HG03064 (cell line): ENCODE data around the gene CDK11A.
"Not testable (repeated sequence)": the region's sequence is repeated elsewhere in the genome, so short reads cannot be mapped to it uniquely, and the experiment has no call there.

Source experiments
- ATAC-seq: cut with Tn5 transposase; IDR thresholded peaks from one replicate; pipeline ENCODE4 v1.9.1; 2021; ENCODE audit warnings: low read depth; ENCODE audit not compliant: unreplicated experiment

The CDK11A gene

GRCh38 chr1:1687846-1688245 lies 36.3 kb downstream of the CDK11A start:
- no peak for ATAC-seq

GRCh38 chr1:1684031-1684681 lies 40.0 kb downstream of the CDK11A start:
- ATAC-seq = no peak

DNA sequence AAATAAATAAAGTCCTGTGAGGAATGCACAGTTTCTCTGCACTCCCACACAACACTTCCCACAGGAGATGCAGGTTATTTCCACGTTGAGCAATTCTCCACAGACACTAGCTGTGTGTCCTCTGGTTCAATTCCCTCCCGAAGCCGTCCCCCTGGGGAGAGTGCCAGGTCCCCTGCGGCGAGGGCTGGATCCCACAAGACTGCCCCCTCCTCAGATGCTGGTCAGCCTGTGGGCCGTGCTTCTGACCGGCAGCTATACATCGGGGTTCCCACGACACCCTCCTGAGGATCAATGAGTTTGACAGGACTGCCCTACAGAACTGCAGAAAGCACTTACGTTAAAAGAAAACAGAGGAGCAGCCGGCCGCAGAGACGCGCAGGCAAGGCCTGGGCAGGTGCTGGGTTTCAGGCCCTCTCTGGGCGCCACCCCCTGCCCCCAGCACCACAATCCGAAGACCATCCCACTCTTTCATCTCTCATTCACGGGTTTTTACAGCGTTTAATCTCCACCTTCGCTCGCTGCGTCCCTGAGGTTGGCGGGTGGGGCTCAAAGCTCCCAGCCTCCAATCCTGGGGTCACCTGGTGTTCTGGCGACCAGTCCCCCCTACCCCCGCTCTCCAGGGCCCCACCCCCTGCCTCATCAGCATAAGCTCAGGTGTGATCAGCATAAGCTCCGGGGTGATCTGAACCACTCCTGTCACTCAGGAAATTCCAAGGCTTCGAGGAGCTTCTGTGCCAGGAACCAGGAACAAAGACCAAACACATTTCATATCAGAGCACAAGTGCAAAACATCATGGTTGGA lies 40.9 kb downstream of the CDK11A start:
- no peak for ATAC-seq

GRCh38 chr1:1680912-1681273 lies 43.3 kb downstream of the CDK11A start:
- ATAC-seq = no peak

DNA sequence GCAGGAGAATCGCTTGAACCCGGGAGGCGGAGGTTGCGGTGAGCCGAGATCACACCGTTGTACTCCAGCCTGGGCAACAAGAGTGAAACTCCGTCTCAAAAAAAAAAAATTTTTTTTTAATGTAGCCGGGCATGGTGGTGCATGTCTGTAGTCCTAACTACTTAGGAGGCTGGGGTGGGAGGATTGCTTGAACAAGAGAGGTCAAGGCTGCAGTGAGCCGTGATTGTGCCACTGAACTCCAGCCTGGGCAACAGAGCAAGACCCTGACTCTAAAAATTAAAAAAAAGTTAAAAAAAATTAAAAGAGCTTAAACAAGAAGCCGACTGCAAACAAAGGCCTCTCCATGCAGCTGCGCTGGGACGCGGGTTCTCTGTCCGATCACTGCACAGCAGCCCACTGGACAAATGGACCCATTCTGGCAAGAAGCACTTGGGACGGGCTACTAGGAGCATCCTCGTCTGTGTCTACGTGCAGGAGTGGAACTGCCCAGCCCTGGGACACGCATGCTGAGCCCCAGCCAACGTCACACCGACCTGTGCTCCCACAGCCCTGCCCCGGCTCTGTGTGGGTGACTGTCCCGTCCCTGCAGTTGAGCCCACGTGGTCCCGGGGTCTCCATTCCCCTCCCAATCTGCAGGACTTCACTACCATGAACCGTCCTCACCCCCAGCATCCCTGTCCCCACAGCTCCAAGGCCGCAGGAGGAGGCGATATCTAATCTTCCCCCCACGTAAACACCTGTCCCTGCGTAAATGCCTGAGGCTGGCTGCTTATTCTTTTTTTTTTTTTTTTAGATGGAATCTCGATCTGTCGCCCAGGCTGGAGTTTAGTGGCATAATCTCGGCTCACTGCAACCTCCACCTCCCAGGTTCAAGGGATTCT lies 43.9 kb downstream of the CDK11A start:
- no peak for ATAC-seq

- no peak for ATAC-seq
These were observed 45.4 kb downstream of the CDK11A start for GRCh38 chr1:1678581-1679380.

DNA sequence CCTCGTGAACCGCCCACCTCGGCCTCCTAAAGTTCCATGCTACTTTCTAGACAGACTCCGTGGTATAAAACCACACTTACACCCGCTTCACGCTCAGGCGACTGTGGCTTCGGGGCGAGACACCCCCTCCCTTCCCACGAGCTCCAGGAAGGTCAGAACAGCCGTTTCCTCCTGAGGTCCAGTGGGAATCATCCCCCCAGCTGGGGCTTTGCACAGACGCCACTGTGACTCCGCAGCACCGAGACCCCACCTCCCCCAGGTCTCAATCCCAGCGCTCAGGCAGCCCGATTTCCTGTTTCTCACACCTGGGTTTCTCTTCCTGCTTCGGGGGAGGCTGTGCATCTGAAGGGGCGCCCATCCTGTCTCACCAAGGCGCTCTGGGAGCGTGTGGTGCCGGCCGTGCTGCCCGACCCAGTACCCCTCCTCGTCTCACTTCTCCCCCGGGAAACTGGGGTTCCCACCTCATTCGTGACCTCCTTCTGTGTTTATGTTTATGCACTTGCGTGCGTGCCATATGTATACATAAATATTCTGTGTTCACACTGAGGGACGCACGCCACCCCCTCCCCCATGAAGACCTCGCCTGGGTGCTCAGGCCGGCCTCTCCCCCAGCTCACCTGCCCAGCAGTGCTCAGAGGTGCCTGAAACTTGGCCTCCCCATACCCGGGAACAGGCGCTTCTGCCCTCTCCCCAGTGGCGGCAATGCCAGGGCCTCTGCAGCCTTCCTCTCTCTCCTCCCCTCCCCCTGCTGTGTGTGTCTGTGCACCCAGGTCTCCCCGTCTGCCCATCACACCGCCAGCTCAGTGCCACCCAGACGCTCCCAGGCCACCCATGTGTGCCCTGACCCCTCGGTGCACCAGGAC lies 46.2 kb downstream of the CDK11A start:
- peak; percentile 58 for ATAC-seq

- ATAC-seq = not testable (repeated sequence)
These were observed 48.1 kb downstream of the CDK11A start for GRCh38 chr1:1676087-1676486.

DNA sequence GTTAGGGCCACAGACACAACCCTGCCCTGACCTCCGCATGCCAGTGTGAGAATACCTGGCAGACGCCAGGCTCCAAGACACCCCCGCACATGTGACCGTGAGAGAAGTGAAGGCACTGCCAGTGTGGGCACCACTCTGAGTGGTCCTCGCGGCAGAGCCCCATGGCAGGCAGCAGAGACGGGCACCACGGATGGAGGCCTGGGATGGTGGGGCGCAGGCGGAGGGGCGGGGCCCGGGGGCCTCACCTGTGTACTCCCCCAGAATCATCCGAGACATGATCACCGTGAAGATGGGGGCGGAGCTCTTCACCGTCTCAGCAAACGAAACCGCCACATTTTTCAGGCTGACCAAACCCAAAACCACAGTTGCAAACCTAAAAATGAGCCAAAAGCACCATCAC lies 48.9 kb downstream of the CDK11A start:
- not testable (repeated sequence) for ATAC-seq

GRCh38 chr1:1674806-1675205 lies 49.4 kb downstream of the CDK11A start:
- not testable (repeated sequence) for ATAC-seq

DNA sequence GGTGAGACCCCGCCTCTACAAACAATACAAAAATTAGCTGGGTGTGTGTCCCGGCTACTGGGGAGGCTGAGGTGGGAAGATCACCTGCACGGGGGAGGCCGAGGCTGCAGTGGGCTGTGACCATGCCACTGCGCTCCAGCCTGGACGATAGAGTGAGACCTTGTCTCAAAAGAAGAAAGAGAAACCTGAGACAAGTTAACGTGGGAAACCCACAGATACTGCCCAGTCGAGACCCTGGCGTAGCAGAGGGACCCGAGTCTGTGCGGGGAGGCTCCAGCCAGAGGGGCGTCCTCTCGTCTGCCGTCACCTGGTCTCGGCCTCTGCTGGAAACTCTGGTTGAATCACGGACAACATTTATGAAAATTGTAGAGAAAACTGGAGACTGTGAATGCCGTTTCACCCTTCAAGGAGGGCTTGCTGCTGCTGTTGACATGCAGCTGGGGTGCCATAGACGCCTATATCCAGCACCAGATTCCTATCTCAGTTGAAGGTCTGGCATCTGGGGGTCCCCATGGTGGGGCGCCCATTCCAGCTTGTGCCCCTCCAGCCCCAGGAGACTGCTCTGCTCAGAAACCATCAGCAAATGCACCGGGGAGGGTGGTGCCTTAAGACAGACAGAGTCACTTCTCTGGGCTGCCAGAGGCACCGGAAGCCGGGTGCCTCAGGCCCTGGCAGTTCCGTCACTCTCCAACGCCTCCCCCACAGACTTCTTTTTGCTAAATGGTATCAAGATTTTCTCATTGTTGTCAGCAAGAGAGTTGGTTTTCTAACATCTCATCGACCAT lies 51.8 kb downstream of the CDK11A start:
- no peak for ATAC-seq

DNA sequence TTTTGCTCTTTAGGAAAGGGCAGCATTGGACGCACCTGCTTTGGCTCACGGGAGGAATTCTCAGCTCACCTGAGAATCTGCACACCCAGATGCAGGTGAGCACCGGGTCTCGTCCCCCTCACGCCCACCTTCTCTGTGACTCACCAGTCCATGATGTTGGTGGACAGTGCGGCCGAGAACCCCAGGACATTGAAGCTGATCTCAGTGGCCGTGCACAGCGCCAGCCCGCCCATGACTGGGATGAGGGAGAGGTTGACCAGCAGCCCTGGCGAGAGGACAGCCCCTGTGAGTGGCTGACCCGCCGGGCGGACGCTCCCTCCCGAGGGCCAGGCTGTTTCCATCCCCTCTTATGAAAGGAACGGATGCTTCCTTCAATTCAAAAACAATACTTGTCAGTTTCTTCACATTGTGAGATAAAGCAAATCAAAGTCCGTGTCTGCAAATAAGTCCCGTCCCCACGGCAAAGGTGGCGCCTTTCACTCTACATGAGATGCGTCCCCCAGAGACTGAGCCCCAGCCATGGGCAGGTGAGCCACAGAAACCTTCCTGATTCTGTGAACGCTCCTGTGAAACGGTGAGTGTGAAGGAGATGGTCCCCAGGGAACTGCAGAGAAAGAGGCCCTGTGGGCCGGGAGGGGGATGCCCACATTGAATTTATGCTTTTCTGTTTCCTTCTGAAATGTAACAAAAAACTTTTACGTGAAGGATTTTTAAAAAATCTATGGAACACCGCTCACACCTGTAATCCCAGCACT lies 52.6 kb downstream of the CDK11A start:
- no peak for ATAC-seq

- no peak for ATAC-seq
These were observed 53.3 kb downstream of the CDK11A start for GRCh38 chr1:1670866-1671265.

GRCh38 chr1:1669468-1670440 lies 54.4 kb downstream of the CDK11A start:
- ATAC-seq = no peak

DNA sequence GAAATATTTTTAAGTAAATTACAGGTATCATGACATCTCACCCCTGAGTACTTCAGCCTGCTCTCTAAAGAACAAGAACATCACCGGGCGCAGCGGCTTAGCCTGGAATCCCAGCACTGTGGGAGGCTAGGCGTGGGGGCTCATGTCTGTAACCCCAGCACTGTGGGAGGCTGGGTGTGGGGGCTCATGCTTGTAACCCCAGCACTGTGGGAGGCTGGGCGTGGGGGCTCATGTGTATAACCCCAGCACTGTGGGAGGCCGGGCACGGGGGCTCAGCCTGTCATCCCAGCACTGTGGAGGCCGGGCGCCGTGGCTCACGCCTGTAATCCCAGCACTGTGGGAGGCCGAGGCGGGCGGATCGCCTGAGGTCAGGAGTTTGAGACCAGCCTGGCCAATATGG lies 57.6 kb downstream of the CDK11A start:
- ATAC-seq = no peak

GRCh38 chr1:1665815-1666251 lies 58.3 kb downstream of the CDK11A start:
- ATAC-seq = no peak
